Stimulated activated naive CD8-positive, alpha-beta T cell treated with anti-CD3 and anti-CD28 coated beads, Interleukin-15, amount 100 ng/mL, for 72 hours (primary cell): Measurements from ENCODE around the gene INS.

Source experiments
- ATAC-seq: fragments of 150-1000 bp; cut with Tn5 transposase; 2 replicates; pipeline ENCODE4 v1.10.0; 2021; ENCODE audit warnings: mild to moderate bottlenecking, moderate library complexity
- DNase-seq, 2 donors: peaks; one replicate each; pipeline ENCODE4 v3.0.0; 2021 to 2022
- H3K27ac Mint-ChIP-seq, 2 donors: one replicate each; pipeline ENCODE4 v1.8.0; 2022; ENCODE audit warnings: mild to moderate bottlenecking in 2 of 2, mixed read lengths in 2 of 2, moderate library complexity in 2 of 2
- H3K27me3 Mint-ChIP-seq: one replicate; pipeline ENCODE4 v1.8.0; 2022; ENCODE audit warnings: mixed read lengths
- H3K4me1 Mint-ChIP-seq: one replicate; pipeline ENCODE4 v1.8.0; 2022; ENCODE audit warnings: mild to moderate bottlenecking, mixed read lengths
- H3K4me3 Mint-ChIP-seq, 2 donors: one replicate each; pipeline ENCODE4 v1.8.0; 2022; ENCODE audit warnings: mild to moderate bottlenecking in 2 of 2, mixed read lengths in 2 of 2, moderate library complexity in 1 of 2
- H3K9me3 Mint-ChIP-seq, 2 donors: one replicate each; pipeline ENCODE4 v1.8.0; 2022; ENCODE audit warnings: mixed read lengths in 2 of 2

The INS gene

GRCh38 chr11:2160736-2161259, at the start of gene INS:
Gene INS (minus strand): TSS chr11:2161209. CDS start chr11:2160971, 238 bp downstream.
- H3K27me3 Mint-ChIP-seq, result peaks cover 29% of the 10 kb centered on the region
- H3K27ac Mint-ChIP-seq, result no peak within 1 kb of the TSS
- ATAC-seq (no peak), DNase-seq (no peak)
- H3K9me3 Mint-ChIP-seq, result no peaks in the 10 kb centered on the region
- no peak within 1 kb of the TSS for H3K4me3 Mint-ChIP-seq
- H3K4me1 Mint-ChIP-seq, result no peaks in the 10 kb centered on the region

- DNase-seq (peak in 1 of 2 donors; percentile 8), ATAC-seq (no peak)
- Mint-ChIP-seq H3K27me3 (peaks cover 9% of the 10 kb centered on the region), H3K4me3 (no peak overlapping the region), H3K27ac (peak overlapping the region in 1 of 2 donors; percentile 54), H3K9me3 (no peaks in the 10 kb centered on the region), H3K4me1 (peaks cover 28% of the 10 kb centered on the region)
Observed at GRCh38 chr11:2210366-2211112, 49.5 kb upstream of the INS start.

DNA sequence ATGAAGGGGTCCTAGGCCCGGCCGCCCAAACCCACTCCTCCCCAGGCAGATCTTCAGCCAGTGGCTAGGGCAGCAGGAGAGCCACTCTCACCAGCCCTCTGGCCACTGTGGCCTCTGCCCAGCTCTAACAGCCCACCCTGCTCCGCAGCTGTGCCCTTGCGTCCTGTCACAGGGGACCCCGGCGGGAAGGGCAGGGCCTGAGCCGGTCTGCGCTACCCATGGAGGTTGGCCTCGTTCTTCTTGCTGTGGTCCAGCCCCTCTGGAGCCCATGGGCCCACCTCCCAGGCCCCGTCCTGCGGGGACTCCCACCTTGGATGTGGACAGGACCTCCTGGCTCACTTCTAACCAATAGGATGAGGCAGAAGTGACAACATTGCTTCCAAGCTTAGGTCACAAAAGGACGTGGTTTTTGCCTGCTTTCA, 48.9 kb upstream of the INS start:
- DNase-seq, result peak in 1 of 2 donors; percentile 7
- Mint-ChIP-seq H3K4me3 (no peak overlapping the region), H3K27ac (peak overlapping the region in 1 of 2 donors; percentile 54), H3K27me3 (peaks cover 9% of the 10 kb centered on the region), H3K9me3 (no peaks in the 10 kb centered on the region), H3K4me1 (peaks cover 27% of the 10 kb centered on the region)
- ATAC-seq, result no peak

DNA sequence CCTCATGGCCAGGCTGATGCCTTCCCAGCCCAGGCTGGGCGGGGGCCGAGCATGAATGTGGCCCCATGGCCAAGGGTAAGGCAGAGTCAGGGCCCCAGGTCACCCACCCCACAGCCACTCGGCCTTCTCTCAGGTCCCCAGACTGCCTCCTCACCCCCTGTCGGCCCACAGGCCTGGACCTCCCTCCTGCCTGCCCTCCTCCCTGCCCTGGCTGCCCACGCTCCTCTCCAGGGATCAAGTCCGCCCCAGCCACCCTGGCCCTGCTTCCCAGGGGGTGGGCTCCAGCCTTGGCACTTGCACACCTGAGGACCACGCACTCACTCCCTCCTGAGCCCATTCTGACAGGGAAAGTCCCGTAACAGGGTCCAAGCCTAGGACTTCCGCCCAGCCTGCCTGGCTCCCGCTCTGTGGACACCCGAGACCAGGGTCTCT, 48.4 kb upstream of the INS start:
- Mint-ChIP-seq H3K9me3 (no peaks in the 10 kb centered on the region), H3K4me3 (no peak overlapping the region), H3K27me3 (peaks cover 9% of the 10 kb centered on the region), H3K4me1 (peaks cover 22% of the 10 kb centered on the region), H3K27ac (no peak overlapping the region)
- peak in 1 of 2 donors; percentile 8 for DNase-seq
- no peak for ATAC-seq

DNA sequence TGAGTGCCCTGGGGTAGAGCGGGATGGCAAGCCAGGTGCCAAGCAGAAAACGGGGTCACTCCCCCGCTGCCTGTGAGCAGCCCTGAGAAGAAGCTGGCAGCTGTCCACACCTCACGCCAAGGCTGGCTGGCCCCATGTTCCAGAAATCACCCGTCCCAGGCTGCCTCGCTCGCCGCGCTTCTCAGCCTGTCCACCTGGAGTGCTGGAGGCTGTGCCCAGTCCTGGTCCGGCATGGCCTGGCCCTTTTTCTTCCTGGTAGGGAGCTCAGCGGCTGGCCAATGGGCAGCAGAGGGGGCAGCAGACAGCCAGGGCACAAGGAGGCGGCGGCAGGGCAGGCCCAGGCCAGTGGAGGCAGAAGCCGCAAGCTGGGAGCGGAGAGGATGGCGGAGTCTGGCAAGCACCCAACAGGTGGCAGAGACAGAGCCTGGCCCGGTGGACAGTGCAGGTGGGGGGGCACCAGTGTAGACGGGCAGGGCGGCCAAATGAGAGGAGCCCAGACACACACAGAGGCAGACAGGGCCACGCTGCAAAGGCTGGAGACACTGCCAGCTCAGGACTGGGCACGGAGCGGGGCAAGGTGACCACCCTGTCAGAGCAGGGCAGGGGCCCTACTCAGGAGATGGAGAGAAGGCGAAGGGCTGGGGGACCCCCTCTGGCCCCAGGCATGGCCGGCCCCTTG, 47.8 kb upstream of the INS start:
- Mint-ChIP-seq H3K4me3 (no peak overlapping the region), H3K27me3 (peaks cover 9% of the 10 kb centered on the region), H3K27ac (no peak overlapping the region), H3K4me1 (peaks cover 16% of the 10 kb centered on the region), H3K9me3 (no peaks in the 10 kb centered on the region)
- peak in 1 of 2 donors; percentile 9 for DNase-seq
- no peak for ATAC-seq

GRCh38 chr11:2207773-2208621, 47.0 kb upstream of the INS start:
- Mint-ChIP-seq H3K27ac (no peak overlapping the region), H3K4me3 (no peak overlapping the region), H3K27me3 (peaks cover 9% of the 10 kb centered on the region), H3K9me3 (no peaks in the 10 kb centered on the region), H3K4me1 (peaks cover 9% of the 10 kb centered on the region)
- ATAC-seq (no peak), DNase-seq (peak in 1 of 2 donors; percentile 3)

DNA sequence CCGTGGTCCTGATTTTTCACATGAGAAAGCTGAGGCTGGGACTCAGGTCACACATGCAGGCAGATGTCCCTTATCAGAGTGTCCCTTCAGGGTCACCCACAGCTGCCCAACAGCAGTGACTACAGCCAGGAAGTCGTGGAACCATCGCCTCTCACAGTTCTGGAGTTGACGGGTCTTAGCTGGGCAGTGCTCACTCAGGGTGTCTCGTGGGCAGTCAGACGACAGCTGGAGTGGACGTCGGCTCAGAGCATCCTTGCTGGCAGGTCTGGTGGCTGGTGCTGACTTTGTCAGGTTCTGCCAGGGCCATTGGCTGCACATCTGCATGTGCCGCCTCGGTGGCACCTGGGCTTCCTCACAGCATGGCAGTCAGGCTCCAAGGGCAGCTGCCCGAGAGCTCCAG, 46.2 kb upstream of the INS start:
- H3K9me3 Mint-ChIP-seq, result no peaks in the 10 kb centered on the region
- ATAC-seq (no peak), DNase-seq (no peak)
- H3K27ac Mint-ChIP-seq, result no peak overlapping the region
- no peak overlapping the region for H3K4me3 Mint-ChIP-seq
- peaks cover 1% of the 10 kb centered on the region for H3K4me1 Mint-ChIP-seq
- H3K27me3 Mint-ChIP-seq, result peaks cover 9% of the 10 kb centered on the region

- no peak overlapping the region for H3K4me3 Mint-ChIP-seq
- no peaks in the 10 kb centered on the region for H3K4me1 Mint-ChIP-seq
- peaks cover 0 to 1% of the 10 kb centered on the region in 2 donors for H3K9me3 Mint-ChIP-seq
- H3K27ac Mint-ChIP-seq, result no peak overlapping the region
- peaks cover 9% of the 10 kb centered on the region for H3K27me3 Mint-ChIP-seq
- no peak for ATAC-seq
- DNase-seq, result no peak
Observed at GRCh38 chr11:2205981-2206690, 45.1 kb upstream of the INS start.

DNA sequence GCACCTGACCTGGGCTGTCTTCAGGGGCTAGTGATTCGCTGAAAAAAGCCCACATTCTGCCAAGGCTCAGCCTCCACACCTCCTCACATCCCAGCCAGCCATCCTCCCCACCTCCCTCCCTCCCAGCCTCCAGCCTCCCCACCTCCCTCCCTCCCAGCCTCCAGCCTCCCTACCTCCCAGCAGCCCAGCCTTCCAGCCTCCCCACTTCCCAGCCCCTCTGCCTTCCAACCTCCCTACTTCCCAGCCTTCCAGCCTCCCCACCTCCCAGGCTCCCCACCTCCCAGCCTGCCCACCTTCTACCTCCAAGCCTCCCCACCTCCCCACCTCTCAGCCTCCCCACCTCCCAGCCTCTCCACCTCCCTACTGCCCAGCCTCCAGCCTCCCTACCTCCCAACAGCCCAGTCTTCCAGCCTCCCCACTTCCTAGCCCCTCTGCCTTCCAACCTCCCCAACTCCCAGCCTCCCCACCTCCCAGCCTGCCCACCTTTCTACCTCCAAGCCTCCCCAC, 44.3 kb upstream of the INS start:
- Mint-ChIP-seq H3K4me3 (no peak overlapping the region), H3K9me3 (peaks cover 0 to 5% of the 10 kb centered on the region in 2 donors), H3K27ac (no peak overlapping the region), H3K4me1 (no peaks in the 10 kb centered on the region), H3K27me3 (peaks cover 9% of the 10 kb centered on the region)
- ATAC-seq (no peak), DNase-seq (peak in 1 of 2 donors; percentile 5)

GRCh38 chr11:2204361-2205213, 43.6 kb upstream of the INS start:
- peaks cover 0 to 5% of the 10 kb centered on the region in 2 donors for H3K9me3 Mint-ChIP-seq
- DNase-seq, result no peak
- peaks cover 9% of the 10 kb centered on the region for H3K27me3 Mint-ChIP-seq
- no peak overlapping the region for H3K27ac Mint-ChIP-seq
- ATAC-seq, result no peak
- H3K4me3 Mint-ChIP-seq, result no peak overlapping the region
- no peaks in the 10 kb centered on the region for H3K4me1 Mint-ChIP-seq

DNA sequence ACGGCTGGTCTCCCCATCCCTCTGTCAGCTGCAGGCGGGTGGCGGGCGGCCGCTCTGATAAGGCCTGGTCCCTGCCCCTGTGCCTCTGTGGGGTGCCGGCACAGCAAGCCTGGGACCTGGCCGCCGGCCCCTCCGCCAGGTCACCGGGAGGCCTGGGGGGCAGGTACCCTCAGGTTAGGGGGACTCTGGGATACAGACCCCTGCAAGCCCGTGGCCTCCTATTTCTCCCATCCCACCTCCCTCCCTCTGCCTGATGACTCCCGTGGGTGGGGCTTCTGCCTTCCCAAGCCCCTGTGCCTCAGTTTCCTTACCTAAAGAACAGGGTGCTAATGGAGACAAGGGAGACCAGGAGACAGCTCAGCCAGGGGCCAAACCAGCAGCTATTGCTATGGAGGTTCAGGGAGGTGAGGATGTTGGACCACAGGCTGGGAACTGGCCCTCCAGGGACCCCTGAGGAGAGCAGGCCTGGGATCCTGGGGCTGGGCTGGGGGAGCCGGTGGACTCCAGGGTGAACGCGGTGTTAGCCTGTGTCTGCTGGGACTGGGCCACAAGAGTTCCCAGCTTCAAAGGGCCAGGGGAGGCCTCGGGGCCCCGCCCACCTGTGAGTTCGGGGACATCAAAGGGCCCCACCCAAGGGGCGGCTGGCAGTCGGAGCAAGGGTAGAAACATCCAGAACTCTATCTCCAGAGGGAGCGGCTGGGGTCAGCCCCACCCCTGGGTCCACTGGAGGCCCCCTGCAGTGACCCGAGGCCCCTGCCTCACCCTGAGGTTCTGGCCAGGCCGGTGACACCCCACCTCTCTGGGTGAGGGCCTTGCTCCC, 42.6 kb upstream of the INS start:
- ATAC-seq (peak; percentile 32), DNase-seq (no peak)
- Mint-ChIP-seq H3K27ac (peak overlapping the region in 1 of 2 donors; percentile 80), H3K9me3 (peaks cover 0 to 5% of the 10 kb centered on the region in 2 donors), H3K4me1 (no peaks in the 10 kb centered on the region), H3K4me3 (no peak overlapping the region), H3K27me3 (peaks cover 9% of the 10 kb centered on the region)

GRCh38 chr11:2202900-2203439, 42.0 kb upstream of the INS start:
- Mint-ChIP-seq H3K9me3 (peaks cover 0 to 5% of the 10 kb centered on the region in 2 donors), H3K27ac (no peak overlapping the region), H3K4me3 (no peak overlapping the region), H3K4me1 (no peaks in the 10 kb centered on the region), H3K27me3 (peaks cover 4% of the 10 kb centered on the region)
- ATAC-seq (no peak), DNase-seq (no peak)
